SK-N-MC (cell line): ENCODE data around the gene OTP.

Experiments used
- DNase-seq: peaks from one replicate; pipeline ENCODE4 v3.0.0-alpha.2; 2011; ENCODE audit warnings: low read depth, low spot score
- H3K27ac ChIP-seq: fragments of 200-600 bp; sonication (generic); 2 replicates; pipeline ENCODE4 v1.5.1; 2016; ENCODE audit warnings: mixed run types
- H3K36me3 ChIP-seq: fragments of 200-600 bp; sonication (generic); 2 replicates; pipeline ENCODE4 v1.6.1; 2017; ENCODE audit warnings: antibody characterized with exemption, low read length, mixed read lengths; ENCODE audit not compliant: insufficient read depth
- H3K4me3 ChIP-seq: fragments of 200-600 bp; sonication (generic); 2 replicates; pipeline ENCODE4 v1.5.1; 2016
- H3K9ac ChIP-seq: fragments of 200-600 bp; sonication (generic); 2 replicates; pipeline ENCODE4 v1.8.0; 2017; ENCODE audit warnings: mixed run types, mixed read lengths; ENCODE audit not compliant: insufficient read length
- H3K9me3 ChIP-seq: fragments of 200-600 bp; sonication (generic); 2 replicates; pipeline ENCODE4 v1.6.1; 2017; ENCODE audit warnings: low read depth, mild to moderate bottlenecking, antibody characterized with exemption, low read length, moderate library complexity, mixed read lengths
- EZH2 ChIP-seq: fragments of 200-600 bp; sonication (generic); IDR thresholded peaks from one replicate; pipeline ENCODE4 v1.6.1; 2017; ENCODE audit warnings: antibody characterized with exemption
- FOXP2 ChIP-seq: optimal IDR thresholded peaks from 2 replicates; pipeline ENCODE3; 2011; ENCODE audit warnings: mild to moderate bottlenecking, moderate library complexity; ENCODE audit not compliant: insufficient read depth; ENCODE audit errors: extremely low read length, control extremely low read depth
- POLR2AphosphoS5 ChIP-seq: IDR thresholded peaks from 2 replicates; pipeline ENCODE4 v1.6.1; 2012; ENCODE audit warnings: mild to moderate bottlenecking, low read depth, low read length, borderline replicate concordance

The OTP gene

DNA sequence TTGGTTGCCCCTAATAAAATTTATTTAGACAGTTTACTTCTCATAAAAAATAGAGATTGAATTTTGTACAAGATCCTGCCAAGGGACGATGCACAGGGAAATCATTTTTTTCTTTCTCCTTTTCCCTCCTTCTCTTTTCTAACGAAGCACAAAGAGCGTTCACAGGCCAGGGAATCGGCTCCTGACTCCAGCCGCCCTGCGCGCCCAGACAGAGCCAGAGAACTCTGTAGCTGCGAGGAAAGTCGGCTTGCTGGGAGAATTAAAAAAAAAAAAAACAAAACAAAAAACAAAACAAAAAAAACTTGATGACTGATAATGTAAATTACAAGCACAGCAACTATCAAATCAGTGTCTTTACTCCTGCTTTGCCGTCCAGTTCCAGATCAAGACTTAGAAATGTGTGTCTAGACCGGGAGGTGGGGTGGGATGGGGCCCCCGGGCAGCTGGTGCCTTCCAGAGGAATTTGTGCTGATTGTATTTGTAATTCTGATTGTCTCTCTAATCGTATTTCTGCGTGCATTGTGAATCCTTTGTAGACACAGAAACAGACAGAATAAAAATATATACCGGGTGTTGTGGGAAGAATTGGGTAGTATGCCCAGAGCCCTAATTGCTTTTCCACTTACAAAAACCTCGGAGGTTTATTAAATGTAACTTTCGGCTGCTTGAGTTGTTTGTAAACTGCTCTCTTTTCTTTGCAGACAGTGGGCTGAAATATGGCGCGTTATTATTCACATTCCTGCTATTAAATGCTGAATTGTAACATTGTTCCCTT is 3.6 kb upstream of the OTP start:
- H3K27ac ChIP-seq, result no peak overlapping the region
- no peaks in the 10 kb centered on the region for H3K9me3 ChIP-seq
- no peak overlapping the region for H3K4me3 ChIP-seq
- no peak for TF ChIP-seq POLR2AphosphoS5
- TF ChIP-seq EZH2, result no peak
- TF ChIP-seq FOXP2, result no peak
- H3K9ac ChIP-seq, result no peak overlapping the region
- no peak for DNase-seq
- H3K36me3 ChIP-seq, result no peaks in the 10 kb centered on the region

DNA sequence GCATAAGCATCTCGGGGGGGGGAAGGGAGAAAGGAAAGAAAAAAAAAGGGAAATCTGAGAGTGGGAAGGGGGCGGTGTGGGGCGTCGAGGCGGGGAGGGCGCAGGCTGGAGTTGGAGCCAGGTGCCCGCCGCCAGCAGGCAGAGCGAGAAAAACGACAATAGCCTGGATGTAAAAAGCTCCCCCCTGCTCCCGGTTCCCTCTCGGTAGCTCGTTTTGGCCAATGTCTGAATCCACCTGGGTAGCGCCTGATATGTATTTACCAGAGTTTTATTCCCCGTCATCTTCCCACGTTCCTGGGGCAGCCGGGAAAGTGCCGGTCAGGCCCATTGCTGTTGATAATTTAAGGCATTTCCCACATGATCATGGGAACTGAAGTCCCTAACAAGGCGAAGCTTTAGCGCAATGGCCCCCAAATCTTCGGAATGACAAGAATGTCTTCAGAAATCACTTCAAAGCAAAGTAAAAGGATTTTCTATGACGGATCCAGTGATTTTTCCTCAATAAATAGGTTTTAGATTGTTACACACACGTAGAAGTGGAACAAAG is 3.0 kb upstream of the OTP start:
- H3K9ac ChIP-seq, result no peak overlapping the region
- no peaks in the 10 kb centered on the region for H3K36me3 ChIP-seq
- DNase-seq, result no peak
- no peak for TF ChIP-seq FOXP2
- no peak for TF ChIP-seq EZH2
- no peak for TF ChIP-seq POLR2AphosphoS5
- no peak overlapping the region for H3K27ac ChIP-seq
- H3K4me3 ChIP-seq, result no peak overlapping the region
- H3K9me3 ChIP-seq, result no peaks in the 10 kb centered on the region

DNA sequence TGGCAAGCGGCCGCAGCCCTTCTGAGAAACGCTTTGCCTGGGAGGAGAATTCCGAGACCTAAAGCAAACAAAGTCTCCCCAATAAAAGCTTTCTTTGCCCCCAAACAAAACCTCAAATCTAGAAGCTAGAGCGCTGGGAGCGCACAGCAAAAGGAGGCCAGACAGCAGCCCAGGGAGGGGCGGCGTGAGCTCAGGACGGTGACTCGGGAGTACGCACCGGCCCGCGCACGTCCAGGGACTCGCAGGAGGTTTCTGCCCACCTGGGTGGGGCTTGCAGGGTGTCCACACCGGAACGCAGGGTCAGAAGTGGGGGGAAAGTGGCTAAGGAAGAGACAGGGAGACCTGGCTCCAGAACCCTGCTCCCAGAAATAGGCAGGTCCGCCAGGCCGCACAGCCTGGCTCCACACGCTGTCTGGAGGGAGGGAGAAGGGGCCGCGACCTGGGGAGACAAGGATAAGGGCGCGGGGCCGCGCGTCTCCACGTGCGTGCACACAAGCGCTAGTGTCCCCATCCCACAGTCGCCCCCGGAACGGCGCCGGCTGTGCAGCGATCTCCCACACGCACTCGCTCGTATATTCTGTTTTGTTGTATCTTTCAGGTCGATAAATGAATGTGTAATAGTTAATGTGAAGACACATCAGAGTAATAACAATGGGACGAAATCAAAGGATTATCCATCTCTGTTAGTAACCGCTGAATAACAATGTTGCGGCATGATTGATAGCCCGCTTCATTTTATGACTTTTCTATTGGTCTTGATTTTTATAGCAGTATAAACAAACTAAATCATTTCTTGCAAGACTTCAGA is 2.3 kb upstream of the OTP start:
- H3K4me3 ChIP-seq, result no peak overlapping the region
- no peak for DNase-seq

DNA sequence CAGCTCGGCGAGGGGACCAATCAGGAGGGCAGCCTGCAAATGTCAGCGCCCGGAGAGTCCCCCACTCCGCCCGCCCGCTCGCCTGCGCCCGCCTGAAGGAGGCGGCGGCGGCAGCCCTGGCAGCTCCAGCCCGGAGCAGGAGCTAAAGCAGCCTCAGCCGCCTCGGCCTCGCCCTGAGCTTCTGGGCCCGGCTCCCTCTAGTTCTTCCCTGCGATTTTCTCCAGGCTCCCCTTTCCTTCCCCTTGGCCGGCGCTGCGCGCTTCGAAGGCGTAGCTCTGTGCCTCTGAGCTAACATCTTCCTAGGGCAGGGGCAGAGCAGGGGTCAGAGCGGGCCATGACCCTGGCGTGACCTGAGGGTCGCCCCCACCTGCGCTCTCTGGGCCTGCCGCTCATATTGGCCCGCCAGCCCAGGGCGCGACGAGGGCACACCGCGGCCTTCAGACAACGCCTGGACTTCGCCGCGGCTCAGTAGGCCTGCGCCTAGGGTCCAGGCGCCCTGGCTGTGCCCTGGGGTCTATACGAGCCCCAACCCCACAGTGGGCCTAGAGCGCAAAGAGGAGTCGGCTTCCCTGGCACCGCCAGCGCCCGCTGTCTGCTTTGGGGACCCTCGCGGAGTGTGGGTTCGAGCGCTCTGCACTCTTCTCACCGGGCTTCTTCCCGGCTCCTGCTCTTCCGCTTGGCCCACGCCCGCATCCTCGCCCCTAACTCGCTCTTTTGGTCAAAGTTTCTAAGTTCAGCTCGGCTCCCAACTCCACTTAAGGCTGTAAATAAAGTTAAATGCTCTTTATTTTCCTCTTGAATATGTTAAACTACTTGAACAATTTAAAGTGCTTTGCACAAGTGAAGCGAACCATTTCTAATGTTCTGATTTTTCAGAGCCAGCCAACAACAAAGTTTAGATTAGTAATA is 504 bp upstream of the OTP start:
- no peak for DNase-seq
- H3K4me3 ChIP-seq, result no peak overlapping the region
- H3K9me3 ChIP-seq, result no peaks in the 10 kb centered on the region
- H3K36me3 ChIP-seq, result no peaks in the 10 kb centered on the region
- TF ChIP-seq EZH2 (no peak), POLR2AphosphoS5 (no peak), FOXP2 (no peak)
- H3K9ac ChIP-seq, result no peak overlapping the region
- no peak overlapping the region for H3K27ac ChIP-seq

More for the DNA sequence above, 2.3 kb upstream of the OTP start:
- no peak for TF ChIP-seq POLR2AphosphoS5
- TF ChIP-seq FOXP2, result no peak
- peak; percentile 26 for TF ChIP-seq EZH2
- H3K9me3 ChIP-seq, result no peaks in the 10 kb centered on the region
- no peak overlapping the region for H3K27ac ChIP-seq
- H3K36me3 ChIP-seq, result no peaks in the 10 kb centered on the region
- H3K9ac ChIP-seq, result no peak overlapping the region

DNA sequence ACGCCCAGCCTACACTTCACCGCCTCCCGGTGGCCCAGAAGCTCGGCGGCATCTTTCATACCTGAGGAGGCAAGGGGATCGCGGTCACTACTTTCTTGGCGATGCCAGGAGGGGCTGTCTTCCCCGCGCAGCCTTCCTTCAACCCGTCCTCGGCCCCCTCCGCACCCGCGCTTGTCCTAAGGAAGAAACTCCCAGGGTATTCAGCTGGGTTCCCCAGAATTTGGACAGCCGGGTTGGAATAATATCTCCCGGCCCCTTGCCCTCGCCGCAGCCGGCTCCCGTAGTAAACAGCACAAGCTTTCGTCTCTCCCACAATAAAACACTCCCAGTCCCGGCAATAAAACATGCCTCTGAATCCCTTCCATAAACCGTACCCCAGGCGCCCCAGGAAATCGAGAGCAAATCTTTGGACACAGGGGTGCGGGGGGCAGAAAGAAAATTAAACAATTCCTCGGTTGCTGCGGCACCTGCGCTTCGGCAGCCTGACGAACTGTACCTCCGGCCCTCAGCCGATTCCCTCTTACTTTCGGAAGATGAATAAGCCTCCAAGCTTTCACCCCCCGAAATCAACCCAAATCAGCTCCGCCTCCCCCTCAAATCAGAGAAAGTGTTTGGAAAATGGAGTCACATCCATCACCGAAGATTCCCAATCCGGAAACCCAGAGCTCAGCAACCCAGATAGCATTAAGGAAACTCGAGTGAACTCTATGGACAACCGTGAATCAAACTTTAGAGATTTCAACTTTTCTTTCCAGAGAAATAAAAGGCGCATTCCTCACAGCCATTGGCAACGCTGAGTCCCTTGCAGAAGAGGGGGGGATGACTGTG is 1.1 kb downstream of the OTP start:
- no peak overlapping the region for H3K27ac ChIP-seq
- H3K4me3 ChIP-seq, result no peak overlapping the region
- no peaks in the 10 kb centered on the region for H3K36me3 ChIP-seq
- TF ChIP-seq EZH2 (peak; percentile 98), FOXP2 (no peak)
- no peaks in the 10 kb centered on the region for H3K9me3 ChIP-seq
- no peak for DNase-seq
- no peak overlapping the region for H3K9ac ChIP-seq

DNA sequence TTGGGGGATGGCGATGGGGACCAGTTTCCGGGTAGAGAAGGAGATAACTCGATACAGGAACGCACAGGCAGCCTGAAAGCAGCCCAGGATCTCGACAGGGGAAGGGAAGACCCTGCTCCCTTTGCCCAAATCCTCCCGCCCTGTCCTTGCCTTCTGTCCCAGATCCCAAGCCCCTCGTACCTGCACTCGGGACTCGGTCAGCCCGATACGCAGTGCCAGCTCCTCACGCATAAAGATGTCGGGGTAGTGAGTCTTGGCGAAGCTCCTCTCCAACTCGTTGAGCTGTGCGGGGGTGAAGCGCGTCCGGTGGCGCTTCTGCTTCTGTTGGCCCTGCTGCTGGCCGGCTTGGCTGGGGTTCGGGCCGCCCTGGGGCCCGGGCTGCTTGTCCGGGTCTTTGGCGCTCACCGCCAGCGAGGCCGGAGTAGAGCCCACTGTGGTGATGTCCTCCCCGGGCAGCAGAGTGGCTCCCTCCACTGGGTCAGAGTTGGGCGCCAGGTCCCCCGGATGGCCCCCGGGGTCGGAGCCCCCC is 1.8 kb downstream of the OTP start:
- TF ChIP-seq FOXP2 (no peak), EZH2 (no peak), POLR2AphosphoS5 (no peak)
- Histone ChIP-seq H3K36me3 (no peaks in the 10 kb centered on the region), H3K4me3 (no peak overlapping the region), H3K9me3 (no peaks in the 10 kb centered on the region), H3K9ac (no peak overlapping the region), H3K27ac (no peak overlapping the region)
- DNase-seq, result no peak

DNA sequence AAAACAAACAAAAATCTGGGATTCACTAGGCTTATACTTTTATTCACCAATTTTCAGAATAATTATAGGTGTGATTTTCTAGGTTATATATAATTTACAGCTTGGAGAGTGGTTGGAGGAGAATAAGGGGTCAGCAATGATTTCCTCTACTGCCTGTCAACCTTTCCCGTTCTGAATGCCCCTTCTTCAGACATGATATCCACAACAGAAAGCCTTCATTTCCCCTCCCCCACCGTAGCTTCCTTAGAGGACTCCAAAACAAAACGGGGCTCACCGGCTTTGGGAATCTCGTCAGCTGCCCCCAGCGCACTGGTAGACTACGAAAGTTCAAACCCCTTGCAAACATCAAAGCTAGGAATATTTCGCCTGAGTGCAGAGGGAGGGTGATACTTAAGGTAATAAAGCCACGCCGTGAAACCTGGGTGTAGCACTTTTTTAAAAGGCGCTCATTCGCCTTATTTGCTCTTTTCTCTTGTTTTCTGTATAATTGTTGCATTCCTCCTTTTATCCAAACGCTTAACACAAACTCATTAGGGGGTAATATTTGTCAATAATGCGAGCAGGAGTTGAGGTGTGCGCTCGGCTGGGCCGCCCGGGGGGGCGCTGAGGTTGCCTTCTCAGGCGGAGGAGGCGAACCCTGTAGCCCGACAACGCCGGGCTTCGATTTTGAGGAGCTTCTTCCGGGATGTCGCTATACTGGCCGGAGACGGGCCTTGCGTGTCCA is 2.4 kb downstream of the OTP start:
- no peak overlapping the region for H3K4me3 ChIP-seq
- DNase-seq, result no peak
- H3K36me3 ChIP-seq, result no peaks in the 10 kb centered on the region
- no peak overlapping the region for H3K27ac ChIP-seq
- no peak overlapping the region for H3K9ac ChIP-seq
- no peak for TF ChIP-seq POLR2AphosphoS5
- no peak for TF ChIP-seq FOXP2
- TF ChIP-seq EZH2, result no peak
- no peaks in the 10 kb centered on the region for H3K9me3 ChIP-seq
